AG10803 (cell line): ENCODE data around the gene C11orf52.

Source experiments
- DNase-seq: peaks from one replicate; pipeline ENCODE4 v3.0.0; 2010; ENCODE audit warnings: low read depth
- H3K4me3 ChIP-seq: 2 replicates; pipeline ENCODE4 v1.5.1; 2011; ENCODE audit warnings: mild to moderate bottlenecking, low read length, control low read depth
- TF ChIP-seq, protein P1 (sequence below): conservative IDR thresholded peaks from 2 replicates; pipeline ENCODE4 v1.5.1; 2011; ENCODE audit warnings: mild to moderate bottlenecking, low read length, control low read depth, inconsistent platforms

The C11orf52 gene

DNA sequence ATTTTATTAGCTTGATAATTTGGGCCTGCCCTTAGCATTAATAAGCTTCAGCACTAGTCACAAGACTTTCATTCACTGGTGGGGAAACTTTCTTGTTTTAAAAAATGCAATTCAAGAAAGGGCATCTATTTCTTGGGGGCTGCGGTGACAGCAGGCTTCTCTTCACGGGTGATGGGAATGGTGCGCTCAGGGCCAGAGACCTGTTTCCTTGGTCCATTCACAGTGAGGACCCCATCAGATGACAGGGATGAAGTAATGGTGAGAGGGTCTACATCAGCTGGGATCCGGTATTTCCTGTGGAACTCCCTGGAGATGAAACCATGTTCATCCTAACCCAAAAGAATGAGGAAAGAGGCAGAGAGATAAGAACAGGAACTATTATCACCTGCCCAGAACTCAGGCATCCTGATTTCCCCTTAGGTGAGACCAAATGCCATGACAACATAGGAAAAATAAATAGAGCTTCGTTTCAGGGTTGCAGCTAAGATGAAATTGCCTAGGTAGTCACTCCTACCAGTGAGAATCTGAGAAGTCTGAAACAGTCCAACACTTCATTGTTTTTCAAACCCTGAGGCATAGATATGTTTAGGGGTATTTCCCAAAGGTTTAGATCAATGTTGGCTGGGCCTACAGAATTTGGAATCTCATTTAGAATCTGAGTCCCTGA lies 9.9 kb upstream of the C11orf52 start:
- H3K4me3 ChIP-seq = no peak overlapping the region
- TF ChIP-seq, protein P1, sequence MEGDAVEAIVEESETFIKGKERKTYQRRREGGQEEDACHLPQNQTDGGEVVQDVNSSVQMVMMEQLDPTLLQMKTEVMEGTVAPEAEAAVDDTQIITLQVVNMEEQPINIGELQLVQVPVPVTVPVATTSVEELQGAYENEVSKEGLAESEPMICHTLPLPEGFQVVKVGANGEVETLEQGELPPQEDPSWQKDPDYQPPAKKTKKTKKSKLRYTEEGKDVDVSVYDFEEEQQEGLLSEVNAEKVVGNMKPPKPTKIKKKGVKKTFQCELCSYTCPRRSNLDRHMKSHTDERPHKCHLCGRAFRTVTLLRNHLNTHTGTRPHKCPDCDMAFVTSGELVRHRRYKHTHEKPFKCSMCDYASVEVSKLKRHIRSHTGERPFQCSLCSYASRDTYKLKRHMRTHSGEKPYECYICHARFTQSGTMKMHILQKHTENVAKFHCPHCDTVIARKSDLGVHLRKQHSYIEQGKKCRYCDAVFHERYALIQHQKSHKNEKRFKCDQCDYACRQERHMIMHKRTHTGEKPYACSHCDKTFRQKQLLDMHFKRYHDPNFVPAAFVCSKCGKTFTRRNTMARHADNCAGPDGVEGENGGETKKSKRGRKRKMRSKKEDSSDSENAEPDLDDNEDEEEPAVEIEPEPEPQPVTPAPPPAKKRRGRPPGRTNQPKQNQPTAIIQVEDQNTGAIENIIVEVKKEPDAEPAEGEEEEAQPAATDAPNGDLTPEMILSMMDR = no peak
- DNase-seq = no peak

DNA sequence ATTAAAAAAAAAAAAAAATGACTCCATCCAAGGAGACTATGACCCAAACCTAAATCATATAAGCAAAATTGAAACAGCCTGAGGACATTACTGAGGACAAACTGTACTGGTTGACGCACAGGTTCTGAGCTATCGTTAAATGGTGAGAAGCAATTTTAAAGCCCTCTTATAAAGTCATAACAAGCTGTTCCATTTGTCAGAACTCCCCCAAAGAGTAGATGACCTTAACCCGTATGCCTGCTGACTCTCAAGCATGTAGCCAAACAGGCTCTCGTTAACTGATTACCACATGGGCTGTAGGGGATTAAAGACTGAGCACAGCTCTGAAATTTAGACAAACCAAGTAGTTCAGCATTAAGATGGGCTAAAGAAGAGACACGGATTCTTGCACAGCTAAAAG lies 9.3 kb upstream of the C11orf52 start:
- H3K4me3 ChIP-seq = peak overlapping the region; percentile 77; the same call in 1 of the 2 replicates
- TF ChIP-seq, protein P1 = no peak
- DNase-seq = no peak

DNA sequence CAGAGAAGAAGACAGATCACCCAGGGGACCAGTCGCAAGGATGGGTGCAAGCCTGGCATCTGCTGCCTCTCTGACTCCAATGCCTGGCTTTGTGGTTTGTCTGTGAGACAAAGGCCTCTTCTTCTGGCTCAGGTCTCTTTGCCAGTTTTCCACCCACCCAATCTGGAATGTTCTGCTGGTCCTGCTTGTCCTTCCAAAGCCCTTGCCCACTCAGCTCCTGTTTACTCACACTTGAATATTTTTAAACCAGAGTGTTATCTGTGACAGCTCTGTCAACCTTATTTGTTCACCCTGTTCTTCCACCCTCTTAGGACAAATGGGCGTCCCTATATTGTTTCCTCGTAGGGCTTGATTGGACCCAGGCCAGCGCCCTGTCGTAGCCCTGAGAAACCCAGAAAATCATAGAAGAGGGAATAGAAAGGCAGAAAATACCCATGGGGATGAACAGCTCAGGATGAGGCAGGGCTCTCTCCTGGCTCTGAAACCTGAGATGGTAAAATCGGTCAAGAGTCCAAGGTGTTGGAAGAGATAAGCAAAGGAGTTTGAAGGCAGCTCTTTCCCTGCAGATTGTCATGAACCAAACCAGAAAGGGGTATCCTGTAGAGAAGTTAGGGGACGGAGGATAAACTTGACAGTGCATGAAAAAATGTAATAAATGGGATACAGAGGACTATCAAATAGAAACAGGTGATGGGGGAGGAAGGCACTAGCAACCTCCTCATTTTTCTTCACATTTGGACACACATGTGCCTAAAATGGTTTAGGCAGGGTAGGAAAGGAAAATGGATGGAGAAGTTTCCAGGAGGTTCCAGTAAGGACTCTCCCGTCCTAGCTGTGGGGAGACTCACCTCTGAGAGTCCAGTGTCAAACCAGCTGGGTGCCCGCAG lies 7.8 kb upstream of the C11orf52 start:
- TF ChIP-seq, protein P1 = no peak
- H3K4me3 ChIP-seq = peak overlapping the region; percentile 77
- no peak for DNase-seq

DNA sequence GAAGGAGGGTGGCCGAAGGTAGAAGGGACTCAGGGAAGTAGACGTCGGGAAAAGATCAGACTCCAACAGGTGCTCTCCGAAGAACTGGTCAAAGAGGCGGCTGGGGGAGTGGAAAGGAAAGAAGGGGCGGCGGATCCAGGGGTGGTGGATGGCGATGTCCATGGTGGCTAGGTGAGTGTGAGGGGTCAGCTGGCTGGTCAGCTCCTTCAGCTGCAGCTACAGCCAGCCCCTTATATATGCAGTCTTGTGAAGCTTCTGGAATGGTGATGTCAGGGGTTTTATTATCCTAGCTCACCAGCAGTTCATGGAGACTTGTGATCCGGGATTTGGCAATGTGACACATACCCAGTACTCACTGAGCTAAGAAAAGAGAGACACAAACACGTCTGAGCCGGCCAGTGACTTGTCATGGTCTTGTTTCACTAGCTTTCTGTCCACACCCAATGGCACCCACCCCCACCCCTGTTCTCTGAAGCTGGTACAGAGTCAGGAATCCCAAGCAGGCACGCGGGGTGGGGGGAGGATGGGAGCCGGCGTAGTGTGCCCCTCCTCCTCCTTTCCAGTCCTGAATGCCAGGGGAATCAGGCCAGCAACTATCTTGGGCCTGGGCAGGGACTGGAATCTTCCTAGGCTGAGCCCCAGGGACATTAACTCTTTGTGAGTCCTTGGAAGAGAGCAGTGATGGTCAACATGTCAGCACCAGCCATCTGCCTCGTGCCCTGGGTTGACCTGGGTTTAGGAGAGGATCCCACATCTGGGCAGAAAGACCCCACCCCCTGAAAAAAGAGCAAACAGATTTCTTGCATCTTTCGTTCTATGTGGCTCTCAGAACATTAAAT lies 6.9 kb upstream of the C11orf52 start, which contains the start of gene CRYAB:
Gene CRYAB, minus strand, starts transcription at position 208 of the 839 bp plus-strand sequence. Its CDS starts 46 bp downstream, at position 162.
- DNase-seq = peak; percentile 98
- TF ChIP-seq, protein P1 = no peak
- peak within 1 kb of the TSS; percentile 77 for H3K4me3 ChIP-seq

DNA sequence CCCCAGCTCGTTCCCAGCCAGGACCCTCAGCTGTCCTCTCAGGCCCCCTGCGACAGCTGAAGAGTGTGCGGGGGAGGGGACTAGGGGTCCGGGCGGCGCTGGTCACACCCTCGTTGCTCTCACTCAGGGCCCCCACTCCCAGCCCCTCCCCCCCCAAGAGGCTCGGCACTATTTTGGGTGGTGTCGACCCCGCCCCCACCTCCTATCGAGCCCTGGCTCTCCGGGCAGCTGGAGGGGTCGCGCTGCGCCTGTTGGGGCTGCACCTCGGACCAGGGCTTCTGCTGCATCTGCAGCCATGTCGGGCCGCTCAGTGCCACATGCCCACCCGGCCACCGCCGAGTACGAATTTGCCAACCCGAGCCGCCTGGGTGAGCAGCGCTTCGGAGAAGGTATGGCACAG lies 6.2 kb upstream of the C11orf52 start, which contains the start of gene HSPB2:
Gene HSPB2, plus strand, starts transcription at position 200 of the 400 bp plus-strand sequence. Its CDS starts 96 bp downstream, at position 296.
- TF ChIP-seq, protein P1 = no peak
- peak within 1 kb of the TSS; percentile 77 for H3K4me3 ChIP-seq
- no peak for DNase-seq

DNA sequence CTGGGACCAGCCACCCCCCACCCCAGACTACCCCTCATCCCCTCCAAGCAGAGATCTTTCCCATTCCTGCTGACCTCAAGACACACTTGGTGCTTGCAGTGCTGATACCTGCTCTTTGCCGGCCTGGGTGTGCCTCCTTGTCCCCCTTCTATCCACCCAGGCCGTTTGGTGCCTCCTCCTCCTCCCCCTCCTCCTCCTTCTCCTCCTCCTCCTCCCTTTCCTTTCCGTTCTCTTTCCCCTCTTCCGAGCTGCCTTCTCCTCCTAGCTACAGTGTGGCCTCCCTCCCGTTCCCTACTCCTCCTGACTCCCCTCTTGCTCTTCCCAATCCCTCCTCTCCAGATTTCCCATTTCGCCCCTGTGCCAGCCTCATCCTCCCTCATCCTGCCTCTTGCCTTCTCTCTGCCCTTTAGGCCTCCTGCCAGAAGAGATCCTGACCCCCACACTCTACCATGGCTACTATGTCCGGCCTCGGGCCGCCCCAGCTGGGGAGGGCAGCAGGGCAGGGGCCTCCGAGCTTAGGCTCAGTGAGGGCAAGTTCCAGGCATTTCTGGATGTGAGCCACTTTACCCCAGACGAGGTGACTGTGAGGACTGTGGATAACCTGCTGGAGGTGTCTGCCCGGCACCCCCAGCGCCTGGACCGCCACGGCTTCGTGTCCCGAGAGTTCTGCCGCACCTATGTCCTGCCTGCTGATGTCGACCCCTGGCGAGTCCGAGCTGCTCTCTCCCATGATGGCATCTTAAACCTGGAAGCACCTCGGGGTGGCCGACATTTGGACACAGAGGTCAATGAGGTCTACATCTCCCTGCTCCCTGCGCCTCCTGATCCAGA lies 5.5 kb upstream of the C11orf52 start:
- peak overlapping the region; percentile 77 for H3K4me3 ChIP-seq
- peak; percentile 49 for DNase-seq
- TF ChIP-seq, protein P1 = no peak
